Measurements from ENCODE around the gene PAPPA.

GRCh38 chr9:116133163-116133562 lies 20.4 kb upstream of the PAPPA start:
- no peak for TF ChIP-seq CTCF (conservative IDR thresholded peaks at IDR 0.05)
- no peak for TF ChIP-seq ZFX (IDR thresholded peaks at IDR 0.05)
